NOMO-1 treated with DMSO at 0.1 percent for 48 hours (cell line): ENCODE data around the gene ATF4.
"Not testable (repeated sequence)": the region's sequence is repeated elsewhere in the genome, so short reads cannot be mapped to it uniquely, and the experiment has no call there.

Experiments used
- DNase-seq: peaks from one replicate; lab custom pipeline; 2025; ENCODE audit not compliant: unreplicated experiment; lab: John Stamatoyannopoulos, UW

The ATF4 gene

DNA sequence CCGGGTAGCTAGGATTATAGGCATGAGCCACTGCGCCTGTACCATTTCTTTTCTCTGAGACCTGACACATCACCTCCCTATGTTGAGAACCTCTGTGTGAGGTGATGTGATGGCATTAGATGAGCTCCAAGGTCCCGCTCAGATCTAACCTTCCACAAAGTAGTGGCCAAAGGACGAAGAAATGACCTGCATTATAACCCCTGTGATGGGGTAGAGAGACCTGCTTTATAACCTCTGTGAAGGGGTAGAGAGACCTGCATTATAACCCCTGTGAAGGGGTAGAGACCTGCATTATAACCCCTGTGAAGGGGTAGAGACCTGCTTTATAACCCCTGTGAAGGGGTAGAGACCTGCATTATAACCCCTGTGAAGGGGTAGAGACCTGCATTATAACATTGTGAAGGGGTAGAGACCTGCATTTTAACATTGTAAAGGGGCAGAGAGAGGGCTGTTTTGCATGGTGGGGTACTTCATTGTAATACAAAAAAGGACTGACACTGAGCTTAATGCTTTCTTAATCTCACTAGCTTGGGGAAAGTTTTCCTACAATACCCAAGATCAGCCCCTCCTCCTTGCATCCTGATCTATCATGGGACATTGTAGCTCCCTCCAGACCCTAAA, 9.7 kb upstream of the ATF4 start:
- no peak for DNase-seq

- DNase-seq: no peak
Measured at GRCh38 chr22:39511226-39511625, 9.1 kb upstream of the ATF4 start.

DNA sequence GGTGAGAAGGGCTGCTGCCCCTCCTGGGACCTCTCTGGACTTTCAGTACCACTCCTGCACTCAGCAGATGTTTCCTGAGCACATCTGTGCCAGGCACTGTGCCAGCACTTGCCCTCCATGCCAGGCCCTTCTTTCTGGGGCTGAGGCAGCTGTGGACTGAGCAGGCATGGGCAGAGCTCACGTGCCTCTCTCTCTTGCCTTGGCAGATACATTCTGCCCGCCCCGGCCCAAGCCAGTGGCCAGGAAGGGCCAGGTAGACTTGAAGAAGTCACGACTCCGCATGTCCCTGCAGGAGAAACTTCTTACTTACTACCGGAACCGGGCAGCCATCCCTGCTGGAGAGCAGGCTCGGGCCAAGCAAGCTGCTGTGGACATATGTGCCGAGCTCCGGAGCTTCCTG, 8.3 kb upstream of the ATF4 start:
- DNase-seq: no peak

- DNase-seq: no peak
Measured at GRCh38 chr22:39513791-39514190, 6.6 kb upstream of the ATF4 start.

- peak; percentile 53 for DNase-seq
Measured at GRCh38 chr22:39514373-39514973, 5.9 kb upstream of the ATF4 start.

DNA sequence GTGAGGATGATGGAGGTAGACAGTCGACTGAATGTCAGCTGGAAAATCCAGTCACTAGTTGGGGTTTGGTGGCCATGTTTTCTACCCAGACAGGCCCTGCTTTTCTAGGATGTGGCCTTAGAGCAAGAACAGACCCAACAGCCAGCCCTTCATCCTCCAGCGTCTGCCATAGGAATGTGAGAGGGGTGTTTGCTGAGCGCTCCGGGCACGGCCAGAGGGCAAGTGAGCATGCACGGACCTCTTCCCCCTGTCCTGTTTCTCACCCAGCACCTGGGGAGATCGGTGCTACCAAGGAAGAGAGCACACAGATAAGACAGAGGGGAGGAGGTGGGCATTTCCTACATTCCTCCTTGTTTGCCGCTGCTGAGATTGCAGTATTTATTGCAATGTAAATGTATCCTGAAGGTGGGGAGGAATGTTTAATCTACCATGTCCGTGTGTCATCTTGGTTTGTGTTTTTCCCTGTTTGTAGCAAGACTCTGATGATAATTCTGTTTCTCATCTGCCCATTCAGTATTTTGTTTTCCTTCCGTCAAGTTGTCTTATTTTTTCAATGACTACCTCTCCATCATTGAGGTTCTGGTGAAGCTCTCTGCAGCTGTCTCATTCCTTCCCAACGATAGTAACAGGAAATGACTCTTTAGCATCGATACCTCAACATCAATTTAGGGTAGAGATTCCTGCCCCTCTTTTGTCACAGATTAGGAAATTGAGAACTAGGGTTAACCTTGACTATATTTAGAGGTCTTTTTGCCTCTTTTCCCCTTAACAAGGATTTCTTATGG, 4.9 kb upstream of the ATF4 start:
- DNase-seq: no peak

DNA sequence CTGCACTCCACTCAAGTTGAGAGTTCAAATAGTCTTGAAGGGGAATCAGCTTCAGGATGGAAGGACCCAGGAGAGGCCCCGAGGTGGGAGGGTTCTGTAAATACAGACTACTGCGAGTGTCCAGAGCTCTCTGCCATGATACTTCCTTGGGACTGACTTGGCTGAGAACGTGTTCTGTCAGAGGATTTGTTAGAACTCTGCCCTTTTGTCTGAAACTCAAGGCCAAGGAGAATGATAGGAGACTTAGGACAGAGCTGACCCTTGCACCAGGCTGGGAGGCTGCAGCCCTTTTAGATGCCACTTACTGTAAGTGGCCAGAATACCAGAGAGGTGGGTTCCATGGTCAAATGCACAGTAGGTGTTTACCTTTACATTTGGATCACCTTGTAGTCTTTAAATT, 2.9 kb upstream of the ATF4 start:
- no peak for DNase-seq

GRCh38 chr22:39518144-39518786, 2.1 kb upstream of the ATF4 start:
- DNase-seq: peak; percentile 9

GRCh38 chr22:39518996-39519680, 1.2 kb upstream of the ATF4 start:
- DNase-seq: peak; percentile 46

- peak; percentile 99 for DNase-seq
Measured at GRCh38 chr22:39519681-39520225, 609 bp upstream of the ATF4 start.

DNA sequence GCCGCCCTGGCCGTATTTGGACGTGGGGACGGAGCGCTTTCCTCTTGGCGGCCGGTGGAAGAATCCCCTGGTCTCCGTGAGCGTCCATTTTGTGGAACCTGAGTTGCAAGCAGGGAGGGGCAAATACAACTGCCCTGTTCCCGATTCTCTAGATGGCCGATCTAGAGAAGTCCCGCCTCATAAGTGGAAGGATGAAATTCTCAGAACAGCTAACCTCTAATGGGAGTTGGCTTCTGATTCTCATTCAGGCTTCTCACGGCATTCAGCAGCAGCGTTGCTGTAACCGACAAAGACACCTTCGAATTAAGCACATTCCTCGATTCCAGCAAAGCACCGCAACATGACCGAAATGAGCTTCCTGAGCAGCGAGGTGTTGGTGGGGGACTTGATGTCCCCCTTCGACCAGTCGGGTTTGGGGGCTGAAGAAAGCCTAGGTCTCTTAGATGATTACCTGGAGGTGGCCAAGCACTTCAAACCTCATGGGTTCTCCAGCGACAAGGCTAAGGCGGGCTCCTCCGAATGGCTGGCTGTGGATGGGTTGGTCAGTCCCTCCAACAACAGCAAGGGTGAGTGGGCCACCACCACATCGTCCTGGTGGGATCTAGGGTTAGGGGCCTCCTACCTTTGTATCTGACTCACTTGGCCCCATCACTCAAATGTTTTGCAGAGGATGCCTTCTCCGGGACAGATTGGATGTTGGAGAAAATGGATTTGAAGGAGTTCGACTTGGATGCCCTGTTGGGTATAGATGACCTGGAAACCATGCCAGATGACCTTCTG, 934 bp downstream of the ATF4 start:
- peak; percentile 64 for DNase-seq

DNA sequence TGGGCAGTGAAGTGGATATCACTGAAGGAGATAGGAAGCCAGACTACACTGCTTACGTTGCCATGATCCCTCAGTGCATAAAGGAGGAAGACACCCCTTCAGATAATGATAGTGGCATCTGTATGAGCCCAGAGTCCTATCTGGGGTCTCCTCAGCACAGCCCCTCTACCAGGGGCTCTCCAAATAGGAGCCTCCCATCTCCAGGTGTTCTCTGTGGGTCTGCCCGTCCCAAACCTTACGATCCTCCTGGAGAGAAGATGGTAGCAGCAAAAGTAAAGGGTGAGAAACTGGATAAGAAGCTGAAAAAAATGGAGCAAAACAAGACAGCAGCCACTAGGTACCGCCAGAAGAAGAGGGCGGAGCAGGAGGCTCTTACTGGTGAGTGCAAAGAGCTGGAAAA, 1.7 kb downstream of the ATF4 start:
- not testable (repeated sequence) for DNase-seq

- DNase-seq: peak; percentile 15
Measured at GRCh38 chr22:39522567-39523300, 2.4 kb downstream of the ATF4 start.

- no peak for DNase-seq
Measured at GRCh38 chr22:39524089-39524752, 3.9 kb downstream of the ATF4 start.

DNA sequence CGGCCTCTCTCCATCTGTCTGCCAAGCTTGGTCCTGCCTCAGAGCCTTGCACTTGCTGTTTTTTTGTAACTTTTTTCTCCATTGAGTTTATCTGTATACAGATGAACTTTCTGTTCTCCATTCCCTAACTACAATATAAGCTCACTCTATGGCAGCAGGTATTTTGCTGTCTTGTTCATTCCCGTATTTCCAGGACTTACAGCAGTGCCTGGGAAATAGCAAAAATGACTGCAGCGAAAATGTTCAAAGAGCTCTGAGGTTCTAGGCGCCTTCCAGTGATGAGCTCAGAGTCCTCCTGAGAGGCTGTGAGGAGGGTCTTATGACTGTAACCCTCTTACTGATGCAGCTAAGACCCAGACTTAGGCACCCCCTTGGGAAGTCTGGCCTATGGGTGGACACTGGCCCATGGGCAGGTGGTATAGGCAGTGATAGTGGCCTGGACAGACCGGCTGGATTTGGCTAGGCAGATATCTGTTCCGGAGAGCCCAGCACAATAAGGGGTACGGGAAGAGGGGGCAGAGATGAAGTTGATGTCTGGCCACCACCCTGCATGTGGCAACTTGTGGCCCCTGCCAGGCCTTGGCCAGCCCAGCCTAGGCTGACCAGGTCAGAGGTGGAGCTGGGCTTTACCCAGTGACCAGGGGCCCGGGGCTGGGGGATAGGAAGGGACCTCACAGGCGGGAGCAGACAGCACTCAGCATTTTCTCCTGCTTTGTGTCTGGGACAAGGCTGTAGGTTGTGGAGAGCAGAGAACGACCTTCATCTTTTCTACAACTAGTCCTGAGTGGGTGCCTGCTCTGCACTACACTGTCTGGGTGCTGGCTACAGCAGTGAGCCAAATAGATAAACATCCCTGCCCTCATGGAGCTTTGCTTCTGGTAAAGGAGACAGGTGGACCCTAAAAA, 4.6 kb downstream of the ATF4 start:
- no peak for DNase-seq

DNA sequence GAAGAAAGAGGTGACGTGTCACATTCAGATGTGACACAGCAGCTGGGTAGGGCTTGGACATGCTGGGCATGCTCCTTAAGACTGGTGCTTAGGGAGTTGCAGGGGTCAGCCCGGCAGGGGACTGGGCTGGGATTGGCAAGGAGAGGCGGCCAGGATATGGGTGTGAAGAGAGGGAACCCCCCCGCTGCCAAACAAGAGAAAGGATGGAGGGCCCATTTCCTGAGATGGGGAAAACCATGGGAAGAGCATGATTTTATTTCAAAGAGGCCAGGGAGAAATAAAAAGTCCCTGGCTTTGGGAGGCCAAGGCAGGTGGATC, 5.3 kb downstream of the ATF4 start:
- no peak for DNase-seq

DNA sequence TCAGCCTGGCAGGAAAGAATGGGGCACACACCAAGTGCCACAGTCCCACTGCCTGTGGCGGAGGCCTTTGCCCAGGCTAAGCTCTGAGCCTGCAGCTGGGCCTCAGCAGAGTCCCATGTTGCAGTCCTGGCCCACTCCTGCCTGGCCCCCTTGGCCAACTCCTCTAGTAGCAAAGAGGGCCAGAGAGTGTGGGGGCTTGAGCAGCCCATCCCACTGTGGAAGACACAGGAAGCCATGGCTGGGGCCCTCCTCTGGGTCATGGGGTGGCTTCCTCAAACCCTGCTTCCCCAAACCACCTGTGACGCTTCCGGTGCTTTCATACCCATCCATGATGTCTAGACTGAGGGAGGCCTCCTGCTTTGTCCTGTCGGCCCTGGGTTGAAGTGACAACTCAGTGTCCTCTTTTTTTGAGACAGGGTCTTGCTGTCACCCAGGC, 6.4 kb downstream of the ATF4 start:
- DNase-seq: peak; percentile 22

GRCh38 chr22:39527481-39527961, 7.2 kb downstream of the ATF4 start:
- DNase-seq: no peak
